HG02642 (cell line): ENCODE data around the gene CBLN3.

Experiments used
- ATAC-seq: cut with Tn5 transposase; IDR thresholded peaks from one replicate; pipeline ENCODE4 v1.9.1; 2021; ENCODE audit warnings: mild to moderate bottlenecking; ENCODE audit not compliant: unreplicated experiment, poor library complexity

Gene CBLN3

GRCh38 chr14:24439830-24440605 lies 10.6 kb upstream of the CBLN3 start:
- no peak for ATAC-seq

GRCh38 chr14:24439257-24439656 lies 9.8 kb upstream of the CBLN3 start:
- ATAC-seq, result no peak

- no peak for ATAC-seq
These were observed 9.0 kb upstream of the CBLN3 start for GRCh38 chr14:24438223-24439097.

GRCh38 chr14:24437736-24438067 lies 8.2 kb upstream of the CBLN3 start:
- no peak for ATAC-seq

GRCh38 chr14:24437020-24437735 lies 7.7 kb upstream of the CBLN3 start:
- ATAC-seq, result no peak

- no peak for ATAC-seq
These were observed 7.0 kb upstream of the CBLN3 start for GRCh38 chr14:24436355-24437019.

GRCh38 chr14:24435998-24436354 lies 6.5 kb upstream of the CBLN3 start:
- no peak for ATAC-seq

GRCh38 chr14:24435192-24435810 lies 5.8 kb upstream of the CBLN3 start:
- no peak for ATAC-seq

- ATAC-seq, result no peak
These were observed 5.2 kb upstream of the CBLN3 start for GRCh38 chr14:24434676-24435075.

- ATAC-seq, result no peak
These were observed 4.6 kb upstream of the CBLN3 start for GRCh38 chr14:24434036-24434435.

- ATAC-seq, result no peak
These were observed 3.0 kb upstream of the CBLN3 start for GRCh38 chr14:24432259-24433131.

- ATAC-seq, result peak; percentile 58
These were observed 2.2 kb upstream of the CBLN3 start for GRCh38 chr14:24431569-24432258.

- peak; percentile 45 for ATAC-seq
These were observed 1.5 kb upstream of the CBLN3 start for GRCh38 chr14:24430682-24431568.

GRCh38 chr14:24430143-24430681 lies 744 bp upstream of the CBLN3 start:
- ATAC-seq, result peak; percentile 59

- no peak for ATAC-seq
These were observed 657 bp downstream of the CBLN3 start for GRCh38 chr14:24428628-24429394.
